Keratinocyte (primary cell): Measurements from ENCODE around the gene PODN. TPM values are rescaled to one million over a fixed set of nuclear protein-coding genes. Genes with fewer than 3 reads are reported as not detected.

Source experiments
- DNase-seq: peaks from one replicate; pipeline ENCODE4 v3.0.0-alpha.2; 2011; ENCODE audit warnings: low read depth, missing footprints, low spot score
- FAIRE-seq: peaks from 2 replicates; lab custom pipeline; 2011; peaks lifted over from hg19 to GRCh38; lab: Jason Lieb, UNC
- H2AFZ ChIP-seq: 2 replicates; pipeline ENCODE4 v1.6.0; 2012; ENCODE audit warnings: low read length, control low read depth, inconsistent platforms; ENCODE audit not compliant: control insufficient read depth
- H3K27ac ChIP-seq: 2 replicates; pipeline ENCODE4 v1.5.1; 2011; ENCODE audit warnings: low read length; ENCODE audit not compliant: control insufficient read depth, insufficient read depth
- H3K27me3 ChIP-seq: 3 replicates; pipeline ENCODE4 v1.6.0; 2011; ENCODE audit warnings: low read length; ENCODE audit not compliant: control insufficient read depth, insufficient read depth; ENCODE audit errors: extremely low read depth
- H3K36me3 ChIP-seq, 2 experiments: 2 replicates in 1 of 2; 3 replicates in 1 of 2; pipeline ENCODE4 v1.5.1; 2011; ENCODE audit warnings: low read length in 2 of 2, mild to moderate bottlenecking in 1 of 2; ENCODE audit not compliant: control insufficient read depth in 2 of 2, insufficient read depth in 2 of 2; ENCODE audit errors: extremely low read depth in 1 of 2
- H3K4me1 ChIP-seq: 3 replicates; pipeline ENCODE4 v1.5.1; 2011; ENCODE audit warnings: low read length; ENCODE audit not compliant: control insufficient read depth, insufficient read depth; ENCODE audit errors: extremely low read depth
- H3K4me2 ChIP-seq: 3 replicates; pipeline ENCODE4 v1.6.0; 2011; ENCODE audit warnings: low read depth, low read length; ENCODE audit not compliant: control insufficient read depth, insufficient read depth; ENCODE audit errors: extremely low read depth
- H3K4me3 ChIP-seq, 3 experiments: fragments of 200-600 bp in 1 of 3; sonication (generic) in 1 of 3; 2 replicates in 2 of 3; 3 replicates in 1 of 3; pipeline ENCODE4 v1.5.1; 2011 to 2016; ENCODE audit warnings: low read length in 3 of 3, mild to moderate bottlenecking in 3 of 3, control low read depth in 2 of 3, inconsistent platforms in 1 of 3, low read depth in 1 of 3, mixed read lengths in 1 of 3, mixed run types in 1 of 3, moderate library complexity in 1 of 3; ENCODE audit not compliant: control insufficient read depth in 2 of 3, insufficient read depth in 2 of 3; ENCODE audit errors: extremely low read depth in 1 of 3
- H3K79me2 ChIP-seq: 2 replicates; pipeline ENCODE4 v1.6.0; 2012; ENCODE audit warnings: low read length; ENCODE audit not compliant: control insufficient read depth, insufficient read depth
- H3K9ac ChIP-seq: 3 replicates; pipeline ENCODE4 v1.6.0; 2011; ENCODE audit warnings: low read length; ENCODE audit not compliant: control insufficient read depth, insufficient read depth; ENCODE audit errors: extremely low read depth
- H3K9me1 ChIP-seq: 3 replicates; pipeline ENCODE4 v1.6.0; 2011; ENCODE audit warnings: low read length; ENCODE audit not compliant: control insufficient read depth, insufficient read depth; ENCODE audit errors: extremely low read depth
- H3K9me3 ChIP-seq: 2 replicates; pipeline ENCODE4 v1.5.1; 2012; ENCODE audit warnings: low read depth, low read length; ENCODE audit not compliant: control insufficient read depth
- H4K20me1 ChIP-seq: 3 replicates; pipeline ENCODE4 v1.6.0; 2011; ENCODE audit warnings: low read length; ENCODE audit not compliant: control insufficient read depth, insufficient read depth; ENCODE audit errors: extremely low read depth
- CTCF ChIP-seq, 3 experiments: IDR thresholded peaks in 1 of 3; conservative IDR thresholded peaks in 1 of 3; optimal IDR thresholded peaks in 1 of 3; 2 replicates in 2 of 3; 3 replicates in 1 of 3; pipeline versions ENCODE3 to v1.5.1; 2011; ENCODE audit warnings: low read length in 3 of 3, mild to moderate bottlenecking in 3 of 3, moderate library complexity in 2 of 3, control low read depth in 1 of 3, inconsistent platforms in 1 of 3; ENCODE audit not compliant: insufficient read depth in 2 of 3; ENCODE audit errors: extremely low read depth in 1 of 3
- EZH2 ChIP-seq: IDR thresholded peaks from one replicate; pipeline ENCODE4 v1.6.1; 2012; ENCODE audit warnings: inconsistent platforms, mild to moderate bottlenecking, low read length, moderate library complexity
- dilution Hi-C: fragments of 300-500 bp; cut with MboI; formaldehyde crosslinking; loops from one replicate; pipeline ENCODE4 v1.7.0; 2020; ENCODE audit warnings: low sequenced_read_pairs; ENCODE audit not compliant: extremely low pct_ligation_motif_present
- polyA plus RNA-seq, 5 experiments: library from polyadenylated mRNA; depleted of rRNA in 3 of 5; stranded (reverse) in 3 of 5; stranded (forward) in 1 of 5; unstranded in 1 of 5; fragments of >200 nt; gene quantifications; 1 replicate in 1 of 5; 2 replicates in 3 of 5; 3 replicates in 1 of 5; pipeline versions ENCODE4 v1.2.1 to v1.2.3, GENCODE V29; 2011 to 2012; ENCODE audit warnings: missing spikeins in 2 of 5, low read depth in 1 of 5, low replicate concordance in 1 of 5

The PODN gene
- polyA plus RNA-seq, 1 donor (not counting 4 experiments of a cell fraction or from before 2014, with no cell fraction given), result not detected

- no peak overlapping the region for H3K9ac ChIP-seq
- peaks cover 2% of the 10 kb centered on the region for H3K9me3 ChIP-seq
- no peaks in the 10 kb centered on the region for H4K20me1 ChIP-seq
- H3K36me3 ChIP-seq, result no peaks in the 10 kb centered on the region
- H3K9me1 ChIP-seq, result no peaks in the 10 kb centered on the region
- H2AFZ ChIP-seq, result no peak overlapping the region
- DNase-seq (no peak), FAIRE-seq (no peak)
- TF ChIP-seq EZH2, result no peak
- H3K4me2 ChIP-seq, result no peak overlapping the region
- peaks cover 14% of the 10 kb centered on the region for H3K27me3 ChIP-seq
- dilution Hi-C loops, result no loop called here
- H3K4me1 ChIP-seq, result no peaks in the 10 kb centered on the region
- no peak overlapping the region for H3K27ac ChIP-seq
- no peaks in the 10 kb centered on the region for H3K79me2 ChIP-seq
- H3K4me3 ChIP-seq, result no peak overlapping the region
These were observed 54.3 kb downstream of the PODN start for GRCh38 chr1:53116307-53116810.

GRCh38 chr1:53116933-53117600 is 55.1 kb downstream of the PODN start:
- FAIRE-seq, result no peak
- no peak for DNase-seq
- Histone ChIP-seq H3K27me3 (peaks cover 14% of the 10 kb centered on the region), H4K20me1 (no peaks in the 10 kb centered on the region), H3K9me3 (no peaks in the 10 kb centered on the region), H2AFZ (no peak overlapping the region), H3K27ac (no peak overlapping the region), H3K9ac (no peak overlapping the region), H3K4me1 (no peaks in the 10 kb centered on the region), H3K79me2 (no peaks in the 10 kb centered on the region), H3K4me2 (no peak overlapping the region), H3K36me3 (no peaks in the 10 kb centered on the region), H3K9me1 (no peaks in the 10 kb centered on the region), H3K4me3 (no peak overlapping the region)
- dilution Hi-C loops, result no loop called here
- no peak for TF ChIP-seq CTCF (optimal IDR thresholded peaks at IDR 0.05 in 1 of 3, IDR thresholded peaks at IDR 0.05 in 1 of 3, conservative IDR thresholded peaks at IDR 0.05 in 1 of 3; ENCODE audit: extremely low read depth in 1 of 3, insufficient read depth in 2 of 3, low read length in 3 of 3)
- no peak for TF ChIP-seq EZH2
